Panc1 (cell line): Measurements from ENCODE around the gene CCT8.

Source experiments
- CTCF ChIP-seq: fragments of 450-650 bp; IDR thresholded peaks from 2 replicates; pipeline ENCODE4 v1.5.1; 2017; ENCODE audit warnings: mild to moderate bottlenecking
- POLR2AphosphoS5 ChIP-seq: IDR thresholded peaks from 2 replicates; pipeline ENCODE4 v1.6.1; 2012; ENCODE audit warnings: mild to moderate bottlenecking, low read depth, low read length, moderate library complexity

GRCh38 chr21:29033871-29034270 lies 39.6 kb downstream of the CCT8 start:
- TF ChIP-seq POLR2AphosphoS5 = no peak
- TF ChIP-seq CTCF = no peak
